Mucosa of stomach (tissue), 1 donor: ENCODE data around the gene TBC1D4.
"Not testable (repeated sequence)": the region's sequence is repeated elsewhere in the genome, so short reads cannot be mapped to it uniquely, and the experiment has no call there.

Source experiments
- H3K27me3 ChIP-seq: one replicate; pipeline ENCODE4 v1.7.0; 2013; ENCODE audit warnings: mild to moderate bottlenecking, low read length; ENCODE audit not compliant: control insufficient read depth, insufficient read depth
- H3K36me3 ChIP-seq: one replicate; pipeline ENCODE4 v1.7.0; 2013; ENCODE audit warnings: low read length; ENCODE audit not compliant: control insufficient read depth, insufficient read depth
- H3K4me1 ChIP-seq: one replicate; pipeline ENCODE4 v1.7.0; 2013; ENCODE audit warnings: mild to moderate bottlenecking, low read length; ENCODE audit not compliant: control insufficient read depth, insufficient read depth
- H3K4me3 ChIP-seq: one replicate; pipeline ENCODE4 v1.7.0; 2013; ENCODE audit warnings: low read length
- H3K9ac ChIP-seq: one replicate; pipeline ENCODE4 v1.7.0; 2013; ENCODE audit warnings: mild to moderate bottlenecking, low read length, moderate library complexity
- H3K9me3 ChIP-seq: one replicate; pipeline ENCODE4 v1.7.0; 2013; ENCODE audit warnings: mild to moderate bottlenecking, low read length, moderate library complexity; ENCODE audit not compliant: control insufficient read depth
- donor health status: Pancreatic carcinoma.

TBC1D4 gene

GRCh38 chr13:75250526-75251178 lies 231.3 kb downstream of the TBC1D4 start:
- H3K27me3 ChIP-seq: no peaks in the 10 kb centered on the region
- no peaks in the 10 kb centered on the region for H3K4me1 ChIP-seq
- no peaks in the 10 kb centered on the region for H3K9me3 ChIP-seq
- no peak overlapping the region for H3K4me3 ChIP-seq
- H3K9ac ChIP-seq: no peak overlapping the region
- H3K36me3 ChIP-seq: no peaks in the 10 kb centered on the region

DNA sequence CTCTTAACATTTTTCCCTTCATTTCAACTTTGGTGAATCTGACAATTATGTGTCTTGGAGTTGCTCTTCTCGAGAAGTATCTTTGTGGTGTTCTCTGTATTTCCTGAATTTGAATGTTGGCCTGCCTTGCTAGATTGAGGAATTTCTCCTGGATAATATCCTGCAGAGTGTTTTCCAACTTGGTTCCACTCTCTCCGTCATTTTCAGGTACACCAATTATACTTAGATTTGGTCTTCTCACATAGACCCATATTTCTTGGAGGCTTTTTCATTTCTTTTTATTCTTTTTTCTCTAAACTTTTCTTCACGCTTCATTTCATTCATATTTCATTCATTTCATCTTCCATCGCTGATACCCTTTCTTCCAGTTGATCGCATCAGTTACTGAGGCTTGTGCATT lies 236.4 kb downstream of the TBC1D4 start:
- not testable (repeated sequence) for H3K9me3 ChIP-seq, H3K27me3 ChIP-seq, H3K36me3 ChIP-seq, H3K9ac ChIP-seq, H3K4me1 ChIP-seq, H3K4me3 ChIP-seq

- H3K4me1 ChIP-seq, H3K9ac ChIP-seq, H3K36me3 ChIP-seq, H3K27me3 ChIP-seq, H3K4me3 ChIP-seq, H3K9me3 ChIP-seq: not testable (repeated sequence)
Observed at GRCh38 chr13:75240240-75240639, 241.7 kb downstream of the TBC1D4 start.

- Histone ChIP-seq H3K27me3 (no peaks in the 10 kb centered on the region), H3K4me3 (no peak overlapping the region), H3K4me1 (no peaks in the 10 kb centered on the region), H3K36me3 (no peaks in the 10 kb centered on the region), H3K9ac (no peak overlapping the region), H3K9me3 (no peaks in the 10 kb centered on the region)
Observed at GRCh38 chr13:75236774-75237173, 245.2 kb downstream of the TBC1D4 start.
